Sigmoid colon (tissue), 7 donors: ENCODE measurements around the gene POU2AF2. TPM values are rescaled to one million over a fixed set of nuclear protein-coding genes. Genes with fewer than 3 reads are reported as not detected.
A peak's percentile ranks its signal among the peaks of the same experiment; 100 is the strongest.
"Not testable (repeated sequence)": the region's sequence is repeated elsewhere in the genome, so short reads cannot be mapped to it uniquely, and the experiment has no call there.

Experiments used
- DNase-seq: peaks from one replicate; pipeline ENCODE4 v3.0.0-alpha.2; 2019
- H3K27ac ChIP-seq, 4 donors: fragments of 200-600 bp; sonication (generic); one replicate each; pipeline ENCODE4 v1.5.1; 2016 to 2019; ENCODE audit warnings: mild to moderate bottlenecking in 1 of 4
- H3K27me3 ChIP-seq, 3 donors: fragments of 200-600 bp; sonication (generic); one replicate each; pipeline ENCODE4 v1.5.1; 2019; ENCODE audit warnings: mild to moderate bottlenecking in 1 of 3
- H3K36me3 ChIP-seq, 4 donors: fragments of 200-600 bp; sonication (generic); one replicate each; pipeline ENCODE4 v1.5.1; 2016 to 2019
- H3K4me1 ChIP-seq, 4 donors: fragments of 200-600 bp; sonication (generic); one replicate each; pipeline ENCODE4 v1.5.1; 2017 to 2019
- H3K4me3 ChIP-seq, 4 donors: fragments of 200-600 bp; sonication (generic); one replicate each; pipeline ENCODE4 v1.5.1; 2017 to 2019; ENCODE audit warnings: mild to moderate bottlenecking in 2 of 4, moderate library complexity in 1 of 4
- H3K9me3 ChIP-seq, 4 donors: fragments of 200-600 bp in 3 of 4; sonication (generic) in 3 of 4; one replicate each; pipeline versions ENCODE4 v1.5.1 to v1.6.1; 2013 to 2019
- CTCF ChIP-seq, 4 experiments: fragments of 450-650 bp in 3 of 4; fragments of 200-600 bp in 1 of 4; IDR thresholded peaks; one replicate each; pipeline ENCODE4 v1.5.1; 2016 to 2019; ENCODE audit warnings: antibody characterized with exemption in 4 of 4, mild to moderate bottlenecking in 3 of 4, moderate library complexity in 2 of 4
- EP300 ChIP-seq, 4 donors: sonication (generic); formaldehyde crosslinking; IDR thresholded peaks; one replicate each; pipeline ENCODE4 v1.6.1; 2017; ENCODE audit warnings: antibody characterized with exemption in 4 of 4
- POLR2A ChIP-seq, 2 donors: fragments of 450-650 bp; IDR thresholded peaks; one replicate each; pipeline ENCODE4 v1.6.1; 2016; ENCODE audit warnings: antibody characterized with exemption in 2 of 2, mild to moderate bottlenecking in 2 of 2, moderate library complexity in 2 of 2
- POLR2AphosphoS5 ChIP-seq, 4 donors: sonication (generic); formaldehyde crosslinking; IDR thresholded peaks; one replicate each; pipeline ENCODE4 v1.6.1; 2017; ENCODE audit warnings: antibody characterized with exemption in 4 of 4
- WGBS, 2 donors: extraction: QIAGEN DNeasy Blood & Tissue Kit; methylation state at CpG; one replicate each; pipeline ENCODE4 v1.1.7; 2013; 5-methylcytosine and 5-hydroxymethylcytosine counted together
- intact Hi-C: fragments of 100-400 bp; cut with DNase I; formaldehyde crosslinking; loops from one replicate; pipeline ENCODE4 v1.15.1; 2023
- polyA plus RNA-seq, 3 donors: library from polyadenylated mRNA; stranded (reverse); fragments of 200-250 nt; gene quantifications; one replicate each; pipeline ENCODE4 v1.2.3, GENCODE V29; 2013
- total RNA-seq, 4 donors: library from RNA; depleted of rRNA; stranded (reverse); fragments of >200 nt; gene quantifications; one replicate each; pipeline ENCODE4 v1.1.0, GENCODE V29; 2016
- donor health status: healthy with polysubstance abuse.
- donor health status: Bipolar disorder and iron deficiency.
- donor health status: healthy.

Gene POU2AF2
- total and polyA plus RNA-seq, 7 donors: 1.5 to 2.5 (median 2.4) TPM; not detected in 4

DNA sequence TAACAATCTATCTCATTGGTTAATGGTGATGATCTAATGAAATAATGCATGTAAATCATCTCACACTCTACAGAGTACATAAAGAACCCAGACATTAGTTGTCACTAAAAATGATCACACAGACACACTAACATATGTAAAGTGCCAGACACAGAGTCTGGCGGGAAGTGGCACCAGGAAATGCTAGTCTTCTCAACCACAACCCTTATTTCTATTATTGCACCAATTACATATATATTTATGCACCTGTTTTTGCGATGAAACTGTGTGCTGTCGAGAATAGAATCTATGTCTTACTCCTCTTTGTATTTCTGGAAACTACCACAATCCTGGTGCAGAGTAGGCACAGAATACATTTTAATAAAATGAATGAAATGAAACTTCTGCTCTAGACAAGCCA, 26.9 kb downstream of the POU2AF2 start:
- TF ChIP-seq CTCF (IDR thresholded peaks at IDR 0.05): no peak
- Histone ChIP-seq H3K4me3 (no peak overlapping the region), H3K27me3 (no peaks in the 10 kb centered on the region), H3K4me1 (no peaks in the 10 kb centered on the region), H3K9me3 (no peaks in the 10 kb centered on the region), H3K27ac (no peak overlapping the region), H3K36me3 (no peaks in the 10 kb centered on the region)
- 66 to 70% methylated on average over 3 of the region's 3 CpGs for WGBS, 2 donors
- no peak for DNase-seq
- intact Hi-C loops: no loop called here

DNA sequence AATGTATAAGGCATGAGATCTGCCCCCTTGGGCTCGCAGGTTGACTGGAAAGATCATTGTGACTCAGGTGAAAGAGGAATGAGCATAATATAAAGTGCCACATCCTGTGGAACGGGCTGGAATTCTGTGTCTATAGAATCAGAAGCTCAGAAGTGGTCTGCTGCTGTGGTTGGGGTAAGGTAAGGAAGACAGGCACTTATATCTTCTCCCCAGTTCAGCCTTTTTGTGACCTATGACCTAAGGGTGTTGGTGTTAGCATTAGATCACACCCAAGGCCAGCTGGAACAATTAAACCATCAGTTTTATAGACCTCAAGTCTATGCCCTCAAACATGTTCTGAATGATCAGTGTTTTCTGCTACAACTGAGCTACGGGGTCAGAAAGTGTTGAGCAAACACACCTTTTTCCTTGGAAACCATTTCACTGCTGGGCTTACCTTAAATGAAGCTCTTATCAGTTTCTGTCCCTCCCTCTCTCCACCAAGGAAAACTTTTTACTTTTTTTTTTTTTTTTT, 37.1 kb downstream of the POU2AF2 start:
- TF ChIP-seq EP300 (IDR thresholded peaks at IDR 0.05): no peak
- WGBS, 2 donors: 13 to 59% methylated on average over 3 of the region's 3 CpGs
- H3K27ac ChIP-seq: peak overlapping the region in 1 of 4 donors; percentile 51
- no peaks in the 10 kb centered on the region for H3K9me3 ChIP-seq
- H3K27me3 ChIP-seq: no peaks in the 10 kb centered on the region
- peaks cover 0 to 29% (median 12%) of the 10 kb centered on the region in 4 donors for H3K4me1 ChIP-seq
- H3K4me3 ChIP-seq: no peak overlapping the region
- no peak for DNase-seq
- intact Hi-C loops: loop anchor here (1.0 to 2.0 kb wide), 3 partner anchors 140 to 167 kb away; no protein-coding TSS in a partner anchor
- H3K36me3 ChIP-seq: no peaks in the 10 kb centered on the region

GRCh38 chr11:111283945-111284481, 38.5 kb downstream of the POU2AF2 start:
- Histone ChIP-seq H3K27me3 (no peaks in the 10 kb centered on the region), H3K36me3 (no peaks in the 10 kb centered on the region), H3K4me1 (peaks cover 0 to 29% (median 12%) of the 10 kb centered on the region in 4 donors), H3K9me3 (no peaks in the 10 kb centered on the region), H3K4me3 (no peak overlapping the region), H3K27ac (no peak overlapping the region)
- intact Hi-C loops: loop anchor here (1.0 to 2.0 kb wide), 2 partner anchors 139 to 162 kb away; no protein-coding TSS in a partner anchor
- no peak for TF ChIP-seq POLR2A (IDR thresholded peaks at IDR 0.05)
- no peak for TF ChIP-seq EP300 (IDR thresholded peaks at IDR 0.05)
- no peak for TF ChIP-seq POLR2AphosphoS5 (IDR thresholded peaks at IDR 0.05)
- TF ChIP-seq CTCF (IDR thresholded peaks at IDR 0.05): no peak
- WGBS, 2 donors: 23 to 73% methylated on average over 33 of the region's 33 CpGs
- DNase-seq: no peak

- Histone ChIP-seq H3K27me3 (no peaks in the 10 kb centered on the region), H3K36me3 (no peaks in the 10 kb centered on the region), H3K27ac (no peak overlapping the region), H3K4me1 (peaks cover 0 to 29% (median 12%) of the 10 kb centered on the region in 4 donors), H3K4me3 (no peak overlapping the region), H3K9me3 (no peaks in the 10 kb centered on the region)
- DNase-seq: no peak
- no peak for TF ChIP-seq POLR2A (IDR thresholded peaks at IDR 0.05)
- no peak for TF ChIP-seq CTCF (IDR thresholded peaks at IDR 0.05)
- no peak for TF ChIP-seq EP300 (IDR thresholded peaks at IDR 0.05)
- TF ChIP-seq POLR2AphosphoS5 (IDR thresholded peaks at IDR 0.05): no peak
- 32 to 74% methylated on average over 18 of the region's 18 CpGs for WGBS, 2 donors
- intact Hi-C loops: no loop called here
Observed at GRCh38 chr11:111285189-111286091, 39.9 kb downstream of the POU2AF2 start.

DNA sequence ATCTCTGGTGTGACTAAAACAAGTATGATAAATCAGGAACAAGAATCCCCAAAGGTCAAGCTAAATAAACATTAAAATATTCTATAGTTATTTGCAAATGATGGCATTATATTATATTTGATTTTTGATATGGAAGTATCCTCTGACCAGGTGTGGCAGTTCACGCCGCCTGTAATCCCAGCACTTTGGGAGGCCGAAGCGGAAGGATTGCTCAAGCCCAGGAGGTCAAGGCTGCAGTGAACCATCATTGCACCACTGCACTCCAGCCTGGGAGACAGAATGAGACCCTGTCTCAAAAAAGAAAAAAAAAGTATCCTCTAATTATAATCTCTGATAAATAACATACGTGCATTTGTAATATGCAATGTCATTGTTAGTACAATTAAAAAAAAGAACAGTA, 46.2 kb downstream of the POU2AF2 start:
- Histone ChIP-seq H3K9me3 (no peaks in the 10 kb centered on the region), H3K4me1 (peaks cover 0 to 8% (median 2%) of the 10 kb centered on the region in 4 donors), H3K27ac (no peak overlapping the region), H3K4me3 (no peak overlapping the region), H3K36me3 (no peaks in the 10 kb centered on the region), H3K27me3 (no peaks in the 10 kb centered on the region)
- intact Hi-C loops: no loop called here
- no peak for TF ChIP-seq EP300 (IDR thresholded peaks at IDR 0.05)
- TF ChIP-seq POLR2AphosphoS5 (IDR thresholded peaks at IDR 0.05): no peak
- no peak for TF ChIP-seq CTCF (IDR thresholded peaks at IDR 0.05)
- no peak for TF ChIP-seq POLR2A (IDR thresholded peaks at IDR 0.05)
- 49 to 90% methylated on average over 5 of the region's 5 CpGs for WGBS, 2 donors
- DNase-seq: no peak

GRCh38 chr11:111292408-111292807, 46.9 kb downstream of the POU2AF2 start:
- H3K4me1 ChIP-seq, H3K9me3 ChIP-seq, H3K27ac ChIP-seq, H3K36me3 ChIP-seq, DNase-seq, H3K4me3 ChIP-seq, intact Hi-C loops, H3K27me3 ChIP-seq: not testable (repeated sequence)
- 85% methylated on average over 1 of the region's 1 CpG for WGBS, 2 donors
